ENCODE measurements around the gene CD80.

The CD80 gene

DNA sequence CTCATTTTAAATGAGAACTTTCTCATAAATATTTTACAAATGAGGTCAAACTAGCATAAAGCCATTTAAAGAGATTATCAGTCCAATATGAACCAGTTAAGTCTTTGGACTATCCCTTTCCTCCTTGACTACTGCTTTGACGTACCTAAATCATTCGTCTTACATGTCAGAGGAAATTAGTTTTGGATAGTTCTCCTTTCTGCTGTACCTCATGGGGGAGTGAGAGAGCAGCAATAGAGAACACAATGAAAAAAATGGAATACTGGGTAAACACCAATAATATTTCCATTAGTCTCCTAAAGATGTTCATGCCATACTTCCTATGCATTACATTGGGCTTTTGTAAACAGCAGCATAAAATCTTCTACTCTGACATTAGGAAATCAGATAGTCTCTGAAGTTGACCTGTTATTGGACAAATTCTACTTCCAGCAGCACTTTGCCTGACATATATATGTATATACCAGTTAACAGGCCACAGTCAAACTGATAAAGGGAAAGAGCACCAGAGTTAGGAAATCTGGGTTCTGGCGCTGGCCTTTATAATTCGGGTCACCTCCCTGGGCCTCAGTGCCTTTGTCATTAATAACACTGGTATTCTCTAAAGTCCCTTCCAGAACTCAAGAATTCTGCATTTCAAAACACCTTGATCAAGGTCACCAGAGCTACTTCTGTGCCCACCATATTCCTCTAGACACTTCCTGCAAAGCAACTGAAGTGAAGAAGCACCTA is 34.3 kb downstream of the CD80 start:
- H3K14ac ChIP-seq (ENCODE audit: low read length in 2 of 2), result no peak overlapping the region
- no peak overlapping the region for H3K23ac ChIP-seq (ENCODE audit: low read length in 2 of 2)
- no peak overlapping the region for H2BK5ac ChIP-seq (ENCODE audit: low read depth, low read length, poor library complexity, severe bottlenecking)
- H3K79me1 ChIP-seq (replicated peaks; ENCODE audit: low read length, poor library complexity, severe bottlenecking), result no peaks in the 10 kb centered on the region
- H2AFZ ChIP-seq (ENCODE audit: low read depth, low read length), result no peak overlapping the region
- no peak overlapping the region for H3K4me2 ChIP-seq (ENCODE audit: low read length, poor library complexity, severe bottlenecking)
- H3K4me1 ChIP-seq (ENCODE audit: control insufficient read depth, insufficient read depth, low read depth, low read length), result no peaks in the 10 kb centered on the region
- H3K36me3 ChIP-seq (ENCODE audit: control insufficient read depth in 1 of 2, insufficient read depth in 2 of 2, low read depth in 1 of 2, low read length in 2 of 2), result peaks cover 7 to 60% of the 10 kb centered on the region in 2 experiments
- no peak overlapping the region for H3K27ac ChIP-seq (ENCODE audit: low read length, poor library complexity, severe bottlenecking)
- H4K8ac ChIP-seq (ENCODE audit: low read length), result no peak overlapping the region
- no peak overlapping the region for H2BK12ac ChIP-seq (ENCODE audit: low read length in 2 of 2)
- no peak overlapping the region for H2BK120ac ChIP-seq (ENCODE audit: low read depth, low read length)
- peak; percentile 13 for DNase-seq
- H3K9me3 ChIP-seq (ENCODE audit: control insufficient read depth, low read length), result no peaks in the 10 kb centered on the region
- H2BK15ac ChIP-seq (ENCODE audit: low read depth, poor library complexity, severe bottlenecking), result no peak overlapping the region
- H3K9ac ChIP-seq (ENCODE audit: low read length), result no peak overlapping the region
- no peak overlapping the region for H3K4ac ChIP-seq (ENCODE audit: low read depth in 1 of 2, low read length in 2 of 2)
- no peak overlapping the region for H2AK5ac ChIP-seq (ENCODE audit: low read length, severe bottlenecking)
- H4K91ac ChIP-seq (ENCODE audit: low read length), result no peak overlapping the region
- WGBS, result 67% methylated on average over 3 of the region's 4 CpGs
- H3K18ac ChIP-seq (ENCODE audit: low read depth in 1 of 2, low read length in 2 of 2), result no peak overlapping the region
- H3K4me3 ChIP-seq (ENCODE audit: insufficient read depth in 1 of 2, low read depth in 1 of 2, low read length in 2 of 2), result no peak overlapping the region
- no peaks in the 10 kb centered on the region for H3K27me3 ChIP-seq (ENCODE audit: control insufficient read depth in 1 of 2, insufficient read depth in 1 of 2, low read length in 2 of 2)

DNA sequence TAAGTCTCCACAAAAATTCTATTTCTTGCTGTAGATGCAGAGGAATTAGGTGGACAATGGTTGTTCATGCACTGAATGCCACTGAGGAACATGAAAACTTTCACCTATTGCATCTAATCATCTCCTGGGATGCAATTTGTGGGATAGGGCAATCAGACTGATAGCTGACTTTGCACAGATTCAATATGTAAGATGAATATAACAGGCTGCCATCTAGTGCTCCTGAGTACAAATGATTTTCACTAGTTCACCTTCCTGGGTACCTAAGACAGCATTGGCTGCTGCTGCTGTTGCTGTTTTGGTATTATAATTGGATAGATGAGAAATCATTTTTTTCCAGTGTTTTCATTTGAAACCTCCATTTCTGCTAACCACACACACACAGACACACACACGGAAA is 41.4 kb downstream of the CD80 start:
- no peak overlapping the region for H3K18ac ChIP-seq (ENCODE audit: low read depth in 1 of 2, low read length in 2 of 2)
- no peak for DNase-seq
- H3K23ac ChIP-seq (ENCODE audit: low read length in 2 of 2), result no peak overlapping the region
- no peak overlapping the region for H3K4ac ChIP-seq (ENCODE audit: low read depth in 1 of 2, low read length in 2 of 2)
- H3K4me1 ChIP-seq (ENCODE audit: control insufficient read depth, insufficient read depth, low read depth, low read length), result no peaks in the 10 kb centered on the region
- H4K91ac ChIP-seq (ENCODE audit: low read length), result no peak overlapping the region
- H3K27me3 ChIP-seq (ENCODE audit: control insufficient read depth in 1 of 2, insufficient read depth in 1 of 2, low read length in 2 of 2), result no peaks in the 10 kb centered on the region
- H3K14ac ChIP-seq (ENCODE audit: low read length in 2 of 2), result no peak overlapping the region
- H3K9me3 ChIP-seq (ENCODE audit: control insufficient read depth, low read length), result no peaks in the 10 kb centered on the region
- no peak overlapping the region for H2AK5ac ChIP-seq (ENCODE audit: low read length, severe bottlenecking)
- H2BK15ac ChIP-seq (ENCODE audit: low read depth, poor library complexity, severe bottlenecking), result no peak overlapping the region
- H3K27ac ChIP-seq (ENCODE audit: low read length, poor library complexity, severe bottlenecking), result no peak overlapping the region
- WGBS, result no CpG with 5 or more reads among the region's 1 CpG
- H2AFZ ChIP-seq (ENCODE audit: low read depth, low read length), result no peak overlapping the region
- no peak overlapping the region for H3K4me2 ChIP-seq (ENCODE audit: low read length, poor library complexity, severe bottlenecking)
- no peak overlapping the region for H2BK120ac ChIP-seq (ENCODE audit: low read depth, low read length)
- peaks cover 21 to 99% of the 10 kb centered on the region in 2 experiments for H3K36me3 ChIP-seq (ENCODE audit: control insufficient read depth in 1 of 2, insufficient read depth in 2 of 2, low read depth in 1 of 2, low read length in 2 of 2)
- no peak overlapping the region for H3K9ac ChIP-seq (ENCODE audit: low read length)
- H2BK5ac ChIP-seq (ENCODE audit: low read depth, low read length, poor library complexity, severe bottlenecking), result no peak overlapping the region
- H3K4me3 ChIP-seq (ENCODE audit: insufficient read depth in 1 of 2, low read depth in 1 of 2, low read length in 2 of 2), result no peak overlapping the region
- H4K8ac ChIP-seq (ENCODE audit: low read length), result no peak overlapping the region
- H2BK12ac ChIP-seq (ENCODE audit: low read length in 2 of 2), result no peak overlapping the region
- H3K79me1 ChIP-seq (replicated peaks; ENCODE audit: low read length, poor library complexity, severe bottlenecking), result peaks cover 2% of the 10 kb centered on the region

DNA sequence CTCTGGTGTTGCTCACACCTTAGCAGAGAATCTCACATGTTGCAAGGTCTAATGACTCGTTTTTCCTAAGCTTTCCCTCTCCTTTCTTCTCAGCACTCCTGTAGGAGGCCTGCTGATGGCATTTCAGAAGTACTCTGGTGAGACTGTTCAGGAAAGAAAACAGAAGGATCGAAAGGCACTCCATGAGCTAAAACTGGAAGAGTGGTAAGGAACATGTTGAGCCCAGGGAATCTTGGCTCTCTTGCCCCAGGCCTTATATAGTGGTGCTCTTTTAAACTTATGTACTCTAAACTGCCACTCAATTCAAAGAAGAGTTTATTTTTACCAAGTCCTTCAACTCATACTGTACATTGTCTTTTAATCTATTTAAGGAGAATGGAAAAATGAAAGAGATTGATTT is 42.3 kb downstream of the CD80 start:
- peaks cover 23 to 95% of the 10 kb centered on the region in 2 experiments for H3K36me3 ChIP-seq (ENCODE audit: control insufficient read depth in 1 of 2, insufficient read depth in 2 of 2, low read depth in 1 of 2, low read length in 2 of 2)
- peaks cover 2% of the 10 kb centered on the region for H3K79me1 ChIP-seq (replicated peaks; ENCODE audit: low read length, poor library complexity, severe bottlenecking)
- H2AK5ac ChIP-seq (ENCODE audit: low read length, severe bottlenecking), result no peak overlapping the region
- no peak overlapping the region for H3K9ac ChIP-seq (ENCODE audit: low read length)
- H2BK5ac ChIP-seq (ENCODE audit: low read depth, low read length, poor library complexity, severe bottlenecking), result no peak overlapping the region
- H2BK12ac ChIP-seq (ENCODE audit: low read length in 2 of 2), result no peak overlapping the region
- H3K27ac ChIP-seq (ENCODE audit: low read length, poor library complexity, severe bottlenecking), result no peak overlapping the region
- no peak for DNase-seq
- H3K4me2 ChIP-seq (ENCODE audit: low read length, poor library complexity, severe bottlenecking), result no peak overlapping the region
- H2BK15ac ChIP-seq (ENCODE audit: low read depth, poor library complexity, severe bottlenecking), result no peak overlapping the region
- H4K8ac ChIP-seq (ENCODE audit: low read length), result no peak overlapping the region
- no peak overlapping the region for H3K4ac ChIP-seq (ENCODE audit: low read depth in 1 of 2, low read length in 2 of 2)
- H4K91ac ChIP-seq (ENCODE audit: low read length), result no peak overlapping the region
- no peak overlapping the region for H2BK120ac ChIP-seq (ENCODE audit: low read depth, low read length)
- H2AFZ ChIP-seq (ENCODE audit: low read depth, low read length), result no peak overlapping the region
- H3K14ac ChIP-seq (ENCODE audit: low read length in 2 of 2), result no peak overlapping the region
- H3K18ac ChIP-seq (ENCODE audit: low read depth in 1 of 2, low read length in 2 of 2), result no peak overlapping the region
- no peaks in the 10 kb centered on the region for H3K4me1 ChIP-seq (ENCODE audit: control insufficient read depth, insufficient read depth, low read depth, low read length)
- no peaks in the 10 kb centered on the region for H3K27me3 ChIP-seq (ENCODE audit: control insufficient read depth in 1 of 2, insufficient read depth in 1 of 2, low read length in 2 of 2)
- H3K4me3 ChIP-seq (ENCODE audit: insufficient read depth in 1 of 2, low read depth in 1 of 2, low read length in 2 of 2), result no peak overlapping the region
- H3K9me3 ChIP-seq (ENCODE audit: control insufficient read depth, low read length), result no peaks in the 10 kb centered on the region
- no peak overlapping the region for H3K23ac ChIP-seq (ENCODE audit: low read length in 2 of 2)
- 100% methylated on average over 1 of the region's 2 CpGs for WGBS

DNA sequence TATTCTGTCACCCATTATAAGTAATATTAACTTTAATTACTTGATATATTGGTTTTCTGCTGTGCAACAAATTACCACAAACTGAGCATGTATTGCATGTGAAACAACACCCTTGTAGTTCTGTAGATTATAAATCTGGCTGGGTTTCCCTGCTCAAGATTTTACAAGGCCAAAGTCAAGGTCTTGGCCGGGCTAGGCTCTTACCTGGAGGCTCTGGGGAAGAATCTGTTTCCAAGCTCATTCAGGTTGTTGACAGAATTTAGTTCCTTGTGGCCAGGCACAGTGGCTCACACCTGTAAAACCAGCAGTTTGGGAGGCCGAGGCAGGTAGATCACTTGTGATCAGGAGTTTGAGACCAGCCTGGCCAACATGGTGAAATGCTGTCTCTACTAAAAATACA is 44.8 kb downstream of the CD80 start:
- H2BK15ac ChIP-seq (ENCODE audit: low read depth, poor library complexity, severe bottlenecking), result no peak overlapping the region
- no peak overlapping the region for H2BK5ac ChIP-seq (ENCODE audit: low read depth, low read length, poor library complexity, severe bottlenecking)
- H4K91ac ChIP-seq (ENCODE audit: low read length), result no peak overlapping the region
- no peak overlapping the region for H4K8ac ChIP-seq (ENCODE audit: low read length)
- no peak overlapping the region for H3K4me2 ChIP-seq (ENCODE audit: low read length, poor library complexity, severe bottlenecking)
- H3K18ac ChIP-seq (ENCODE audit: low read depth in 1 of 2, low read length in 2 of 2), result no peak overlapping the region
- no peaks in the 10 kb centered on the region for H3K9me3 ChIP-seq (ENCODE audit: control insufficient read depth, low read length)
- H3K23ac ChIP-seq (ENCODE audit: low read length in 2 of 2), result no peak overlapping the region
- H3K4me3 ChIP-seq (ENCODE audit: insufficient read depth in 1 of 2, low read depth in 1 of 2, low read length in 2 of 2), result no peak overlapping the region
- H3K9ac ChIP-seq (ENCODE audit: low read length), result no peak overlapping the region
- no peak overlapping the region for H3K14ac ChIP-seq (ENCODE audit: low read length in 2 of 2)
- H3K27me3 ChIP-seq (ENCODE audit: control insufficient read depth in 1 of 2, insufficient read depth in 1 of 2, low read length in 2 of 2), result no peaks in the 10 kb centered on the region
- no peak overlapping the region for H2BK120ac ChIP-seq (ENCODE audit: low read depth, low read length)
- WGBS, result 87% methylated on average over 2 of the region's 2 CpGs
- peaks cover 2% of the 10 kb centered on the region for H3K79me1 ChIP-seq (replicated peaks; ENCODE audit: low read length, poor library complexity, severe bottlenecking)
- H2AK5ac ChIP-seq (ENCODE audit: low read length, severe bottlenecking), result no peak overlapping the region
- no peak overlapping the region for H2AFZ ChIP-seq (ENCODE audit: low read depth, low read length)
- H3K4ac ChIP-seq (ENCODE audit: low read depth in 1 of 2, low read length in 2 of 2), result no peak overlapping the region
- H3K27ac ChIP-seq (ENCODE audit: low read length, poor library complexity, severe bottlenecking), result no peak overlapping the region
- peaks cover 18 to 86% of the 10 kb centered on the region in 2 experiments for H3K36me3 ChIP-seq (ENCODE audit: control insufficient read depth in 1 of 2, insufficient read depth in 2 of 2, low read depth in 1 of 2, low read length in 2 of 2)
- H3K4me1 ChIP-seq (ENCODE audit: control insufficient read depth, insufficient read depth, low read depth, low read length), result no peaks in the 10 kb centered on the region
- DNase-seq, result no peak
- no peak overlapping the region for H2BK12ac ChIP-seq (ENCODE audit: low read length in 2 of 2)
